WI38 (cell line): ENCODE data around the gene CXCL8.

ENCODE experiments used
- H3K4me3 ChIP-seq: 2 replicates; pipeline ENCODE4 v1.5.1; 2011; ENCODE audit warnings: low read depth, mild to moderate bottlenecking, control low read depth, low read length
- TF ChIP-seq, protein P1 (sequence below): IDR thresholded peaks from 2 replicates; pipeline ENCODE4 v1.5.1; 2012; ENCODE audit warnings: low read depth, mild to moderate bottlenecking, control low read depth, low read length

CXCL8 gene

DNA sequence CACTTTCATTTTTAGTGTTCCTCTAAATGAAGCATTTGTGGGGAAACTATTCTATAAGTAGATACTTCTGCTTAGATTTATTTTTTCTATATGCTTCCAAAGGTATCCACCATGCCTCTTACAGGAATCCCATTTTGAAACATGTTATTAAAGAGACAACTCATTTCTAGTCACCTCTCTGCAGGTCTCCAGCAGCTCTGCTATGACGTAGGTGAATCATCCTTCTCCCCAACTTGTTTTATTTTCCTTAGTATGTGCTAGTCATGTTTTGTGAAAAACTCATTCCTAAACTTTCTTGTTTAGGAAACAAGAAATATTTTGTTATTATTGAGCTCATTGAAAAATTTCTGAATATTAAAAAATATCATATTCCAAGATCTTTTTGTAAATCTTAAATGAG is 12.8 kb downstream of the CXCL8 start:
- no peak overlapping the region for H3K4me3 ChIP-seq
- TF ChIP-seq, protein P1, sequence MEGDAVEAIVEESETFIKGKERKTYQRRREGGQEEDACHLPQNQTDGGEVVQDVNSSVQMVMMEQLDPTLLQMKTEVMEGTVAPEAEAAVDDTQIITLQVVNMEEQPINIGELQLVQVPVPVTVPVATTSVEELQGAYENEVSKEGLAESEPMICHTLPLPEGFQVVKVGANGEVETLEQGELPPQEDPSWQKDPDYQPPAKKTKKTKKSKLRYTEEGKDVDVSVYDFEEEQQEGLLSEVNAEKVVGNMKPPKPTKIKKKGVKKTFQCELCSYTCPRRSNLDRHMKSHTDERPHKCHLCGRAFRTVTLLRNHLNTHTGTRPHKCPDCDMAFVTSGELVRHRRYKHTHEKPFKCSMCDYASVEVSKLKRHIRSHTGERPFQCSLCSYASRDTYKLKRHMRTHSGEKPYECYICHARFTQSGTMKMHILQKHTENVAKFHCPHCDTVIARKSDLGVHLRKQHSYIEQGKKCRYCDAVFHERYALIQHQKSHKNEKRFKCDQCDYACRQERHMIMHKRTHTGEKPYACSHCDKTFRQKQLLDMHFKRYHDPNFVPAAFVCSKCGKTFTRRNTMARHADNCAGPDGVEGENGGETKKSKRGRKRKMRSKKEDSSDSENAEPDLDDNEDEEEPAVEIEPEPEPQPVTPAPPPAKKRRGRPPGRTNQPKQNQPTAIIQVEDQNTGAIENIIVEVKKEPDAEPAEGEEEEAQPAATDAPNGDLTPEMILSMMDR, result no peak

DNA sequence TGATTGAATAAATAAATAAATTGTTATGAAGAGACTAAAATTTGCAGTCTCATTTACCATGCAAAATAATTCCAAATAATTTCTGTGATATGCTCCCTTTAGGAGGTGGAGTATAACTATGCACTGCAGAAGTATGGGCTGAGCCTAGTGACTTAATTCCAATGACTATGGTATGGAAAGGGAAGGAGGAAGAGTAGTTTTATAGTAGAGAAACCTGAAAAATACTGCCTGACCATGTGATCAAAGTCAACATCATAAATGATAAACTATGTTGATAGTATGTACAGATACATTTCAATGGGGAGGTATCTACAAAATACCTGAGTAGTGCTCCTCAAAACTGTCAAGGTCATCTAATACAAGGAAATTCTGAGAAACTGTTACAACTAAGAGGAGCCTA is 14.6 kb downstream of the CXCL8 start:
- H3K4me3 ChIP-seq, result no peak overlapping the region
- TF ChIP-seq, protein P1, result no peak

DNA sequence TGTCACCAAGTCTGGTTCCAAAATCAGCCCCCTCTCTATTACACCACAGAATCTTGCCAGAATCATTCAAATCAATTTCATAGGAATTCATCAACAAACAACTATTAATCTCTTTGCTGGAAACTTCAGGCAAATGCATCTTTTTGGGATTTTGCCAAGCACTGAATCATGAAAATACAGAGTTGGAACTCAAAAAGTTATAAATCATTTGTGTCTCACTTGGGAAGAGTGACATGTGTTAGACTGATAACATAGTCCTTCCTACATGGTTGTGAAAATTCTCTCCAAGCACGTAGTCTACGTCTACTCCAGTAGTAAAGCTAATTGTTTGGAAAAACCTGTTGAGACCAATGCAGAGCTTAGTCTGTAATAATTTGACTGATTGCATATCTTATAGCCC is 19.0 kb downstream of the CXCL8 start:
- TF ChIP-seq, protein P1, result no peak
- H3K4me3 ChIP-seq, result no peak overlapping the region

DNA sequence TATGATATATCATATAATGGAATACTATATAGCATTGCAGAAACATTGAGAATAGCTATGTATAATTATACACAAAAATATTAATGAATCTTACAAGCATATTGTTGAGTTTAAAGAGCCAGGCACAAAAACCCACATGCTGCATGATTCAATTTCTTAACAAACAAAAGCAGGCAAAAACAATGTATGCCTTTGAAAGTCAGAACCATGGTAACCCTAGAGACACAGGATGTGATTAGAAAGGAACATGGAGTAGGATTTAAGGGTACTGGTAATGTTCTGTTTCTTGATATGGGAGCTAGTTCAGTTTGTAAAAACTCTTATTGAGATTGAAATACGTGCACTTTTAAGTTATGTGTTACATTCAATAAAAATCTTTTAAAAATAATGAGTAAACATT is 21.5 kb downstream of the CXCL8 start:
- TF ChIP-seq, protein P1, result no peak
- no peak overlapping the region for H3K4me3 ChIP-seq

DNA sequence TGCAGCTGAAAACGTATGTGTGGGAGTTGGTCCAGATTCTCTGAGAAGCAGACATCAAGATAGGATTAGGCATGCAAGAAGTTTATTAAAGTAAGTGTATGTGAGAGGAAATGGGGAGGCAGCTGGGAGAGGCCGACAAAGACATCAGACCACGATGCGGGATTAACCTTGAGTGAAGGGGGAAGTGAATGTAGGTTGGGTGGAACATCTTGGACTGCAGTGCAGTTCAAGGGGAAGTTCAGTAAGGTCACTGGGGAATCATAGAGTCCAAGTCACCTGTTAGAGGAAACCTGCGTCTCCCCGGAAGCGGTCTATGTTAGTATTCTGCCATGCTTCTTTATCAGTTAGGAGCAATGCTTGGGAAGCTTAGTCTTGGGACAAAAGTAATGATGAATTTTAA is 22.0 kb downstream of the CXCL8 start:
- H3K4me3 ChIP-seq, result no peak overlapping the region
- TF ChIP-seq, protein P1, result no peak

DNA sequence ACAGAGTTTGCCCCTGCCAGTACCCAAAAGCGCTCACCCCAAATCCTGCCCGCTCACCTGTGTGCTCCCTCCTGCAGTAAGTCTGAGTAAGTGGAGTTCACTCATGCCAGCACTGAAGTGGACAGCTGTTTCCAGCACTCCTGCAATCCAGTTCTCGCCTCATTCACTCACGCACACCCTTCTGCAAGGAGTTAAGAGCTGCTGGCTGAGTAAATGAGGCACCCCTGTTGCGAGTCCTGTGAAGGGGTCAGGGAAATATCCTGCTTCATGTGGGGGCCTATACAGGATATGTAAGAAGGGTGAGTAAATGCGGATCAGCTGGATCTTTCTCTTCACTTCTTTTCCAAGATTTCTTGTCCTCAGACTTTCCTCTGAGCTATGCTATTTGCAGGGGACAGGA is 23.5 kb downstream of the CXCL8 start:
- no peak overlapping the region for H3K4me3 ChIP-seq
- TF ChIP-seq, protein P1, result no peak

DNA sequence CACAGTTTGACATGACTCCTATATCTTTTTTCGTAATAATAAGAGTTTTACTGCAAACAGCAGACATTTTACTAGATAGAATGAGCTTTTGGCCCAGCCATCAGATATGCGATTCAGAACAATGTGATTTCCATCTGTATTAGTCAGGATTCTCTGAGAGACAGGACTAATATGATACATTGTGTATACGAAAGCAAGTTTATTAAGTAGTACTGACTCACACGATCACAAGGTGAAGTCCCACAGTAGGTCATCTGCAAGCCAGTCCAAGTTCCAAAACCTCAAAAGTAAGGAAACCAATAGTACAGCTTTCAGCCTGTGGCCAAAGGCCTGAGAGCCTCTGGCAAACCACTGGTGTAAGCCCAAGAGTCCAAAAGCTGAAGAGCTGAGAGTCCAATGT is 24.1 kb downstream of the CXCL8 start:
- TF ChIP-seq, protein P1, result no peak
- H3K4me3 ChIP-seq, result no peak overlapping the region
